Endothelial cell of umbilical vein (primary cell): Measurements from ENCODE around the gene SMIM38. TPM values are rescaled to one million over a fixed set of nuclear protein-coding genes. Genes with fewer than 3 reads are reported as not detected.

Experiments
- BruUV-seq: library from RNA; stranded (reverse); fragments of 400-500 nt; replicated peaks from 2 replicates; lab custom pipeline; 2021; lab: Mats Ljungman, UMichigan
- CTCF ChIA-PET: fragments of 300-600, 350-600 bp; sonication (Branson Sonifier 250); formaldehyde crosslinking; loops from one replicate; lab custom pipeline; 2021; ENCODE audit warnings: antibody characterized with exemption, inconsistent platforms; lab: Charles Lee
- POLR2A ChIA-PET: fragments of 300-600, 350-600 bp; sonication (Branson Sonifier 250); formaldehyde crosslinking; loops from one replicate; lab custom pipeline; 2021; ENCODE audit warnings: antibody characterized with exemption, inconsistent platforms; lab: Charles Lee
- DNase-seq: peaks from one replicate; pipeline ENCODE4 v3.0.0-alpha.2; 2011; ENCODE audit warnings: low read depth, low spot score
- FAIRE-seq: peaks from 2 replicates; lab custom pipeline; 2011; peaks lifted over from hg19 to GRCh38; lab: Jason Lieb, UNC
- H2AFZ ChIP-seq: 2 replicates; pipeline ENCODE4 v1.6.0; 2012; ENCODE audit warnings: low read depth, low read length, control low read depth, inconsistent platforms
- H3K27ac ChIP-seq: 2 replicates; pipeline ENCODE4 v1.5.1; 2011; ENCODE audit warnings: low read depth, mild to moderate bottlenecking, control low read depth, low read length, moderate library complexity; ENCODE audit not compliant: insufficient read depth
- H3K27me3 ChIP-seq, 2 experiments: 2 replicates each; pipeline versions ENCODE4 v1.6.0 to v1.6.1; 2011; ENCODE audit warnings: low read length in 2 of 2, mixed read lengths in 1 of 2; ENCODE audit not compliant: control insufficient read depth in 2 of 2, insufficient read depth in 2 of 2
- H3K36me3 ChIP-seq, 2 experiments: 2 replicates in 1 of 2; 3 replicates in 1 of 2; pipeline ENCODE4 v1.5.1; 2011; ENCODE audit warnings: low read length in 2 of 2, mild to moderate bottlenecking in 1 of 2, moderate library complexity in 1 of 2; ENCODE audit not compliant: control insufficient read depth in 2 of 2, insufficient read depth in 2 of 2; ENCODE audit errors: extremely low read depth in 1 of 2
- H3K4me1 ChIP-seq: 3 replicates; pipeline ENCODE4 v1.5.1; 2011; ENCODE audit warnings: mild to moderate bottlenecking, low read length; ENCODE audit not compliant: control insufficient read depth, insufficient read depth; ENCODE audit errors: extremely low read depth
- H3K4me2 ChIP-seq: 2 replicates; pipeline ENCODE4 v1.6.1; 2011; ENCODE audit warnings: low read length, control low read depth, mixed read lengths; ENCODE audit not compliant: insufficient read depth
- H3K4me3 ChIP-seq, 3 experiments: fragments of 200-600 bp in 1 of 3; sonication (generic), shearing (Covaris generic) in 1 of 3; replicated peaks in 1 of 3; 2 replicates each; pipeline ENCODE4 v1.5.1; 2011 to 2016; ENCODE audit warnings: control low read depth in 3 of 3, low read length in 3 of 3, mild to moderate bottlenecking in 2 of 3, inconsistent platforms in 1 of 3, low read depth in 1 of 3, moderate library complexity in 1 of 3; ENCODE audit not compliant: insufficient read depth in 1 of 3
- H3K79me2 ChIP-seq: 2 replicates; pipeline ENCODE4 v1.6.0; 2012; ENCODE audit warnings: low read length, inconsistent platforms; ENCODE audit not compliant: control insufficient read depth, insufficient read depth
- H3K9ac ChIP-seq: replicated peaks from 2 replicates; pipeline ENCODE3; 2011; ENCODE audit warnings: low read length, control low read depth; ENCODE audit not compliant: insufficient read depth; ENCODE audit errors: extremely low read depth
- H3K9me1 ChIP-seq: replicated peaks from 3 replicates; pipeline ENCODE4 v1.6.0; 2011; ENCODE audit warnings: mild to moderate bottlenecking, low read length; ENCODE audit not compliant: control insufficient read depth, insufficient read depth; ENCODE audit errors: extremely low read depth
- H3K9me3 ChIP-seq: replicated peaks from 2 replicates; pipeline ENCODE4 v1.5.1; 2012; ENCODE audit warnings: low read length, inconsistent platforms; ENCODE audit not compliant: control insufficient read depth, insufficient read depth
- H4K20me1 ChIP-seq: replicated peaks from 2 replicates; pipeline ENCODE3; 2011; ENCODE audit warnings: mild to moderate bottlenecking, low read length; ENCODE audit not compliant: control insufficient read depth, insufficient read depth; ENCODE audit errors: extremely low read depth
- EZH2 ChIP-seq: IDR thresholded peaks from 2 replicates; pipeline ENCODE4 v1.6.1; 2012; ENCODE audit warnings: borderline replicate concordance, low read depth, mild to moderate bottlenecking, moderate library complexity, low read length, inconsistent platforms; ENCODE audit not compliant: severe bottlenecking
- FOS ChIP-seq: IDR thresholded peaks from 2 replicates; pipeline ENCODE4 v1.6.1; 2011; ENCODE audit warnings: mild to moderate bottlenecking, low read length, moderate library complexity, borderline replicate concordance; ENCODE audit not compliant: insufficient read depth
- GATA2 ChIP-seq: IDR thresholded peaks from 2 replicates; pipeline ENCODE4 v1.7.0; 2011; ENCODE audit warnings: low read depth, mild to moderate bottlenecking, moderate library complexity, mixed read lengths, low read length; ENCODE audit not compliant: insufficient read length, insufficient read depth
- JUN ChIP-seq: IDR thresholded peaks from 2 replicates; pipeline ENCODE4 v1.6.1; 2011; ENCODE audit warnings: borderline replicate concordance, low read depth; ENCODE audit not compliant: insufficient read length, insufficient read depth
- MAX ChIP-seq: IDR thresholded peaks from 2 replicates; pipeline ENCODE4 v1.6.1; 2011; ENCODE audit not compliant: insufficient read depth, insufficient read length
- MYC ChIP-seq: IDR thresholded peaks from one replicate; pipeline ENCODE4 v1.6.1; 2011; ENCODE audit warnings: mild to moderate bottlenecking, low read depth, low read length
- POLR2A ChIP-seq: IDR thresholded peaks from 2 replicates; pipeline ENCODE4 v1.6.1; 2012; ENCODE audit warnings: low read depth, mild to moderate bottlenecking, control low read depth, low read length
- POLR2AphosphoS5 ChIP-seq: IDR thresholded peaks from 2 replicates; pipeline ENCODE4 v1.6.1; 2012; ENCODE audit warnings: low read depth, mild to moderate bottlenecking, control low read depth, low read length, moderate library complexity; ENCODE audit not compliant: insufficient read depth
- dilution Hi-C: fragments of 300-500 bp; cut with MboI; formaldehyde crosslinking; loops from one replicate; pipeline ENCODE4 v1.15.0; 2019; ENCODE audit warnings: low sequenced_read_pairs; ENCODE audit not compliant: extremely low pct_ligation_motif_present
- intact Hi-C: fragments of 100-400 bp; cut with micrococcal nuclease; formaldehyde crosslinking; loops from one replicate; pipeline ENCODE4 v1.10.0; 2022
- polyA plus RNA-seq, 4 experiments: library from polyadenylated mRNA; depleted of rRNA in 3 of 4; stranded (reverse) in 3 of 4; unstranded in 1 of 4; fragments of >200 nt; gene quantifications; 2 replicates each; pipeline versions ENCODE4 v1.2.1 to v1.2.3, GENCODE V29; 2011 to 2012; ENCODE audit warnings: missing spikeins in 1 of 4
- total RNA-seq: library from RNA; stranded (reverse); gene quantifications from 2 replicates; pipeline ENCODE4 v1.2.3, GENCODE V29; 2021
- TF ChIP-seq, protein P1 (sequence below), 2 donors: IDR thresholded peaks; 1 replicate in 1 of 2; 2 replicates in 1 of 2; pipeline ENCODE4 v1.5.1; 2011; ENCODE audit warnings: low read length in 2 of 2, mild to moderate bottlenecking in 2 of 2, moderate library complexity in 2 of 2, control low read depth in 1 of 2, inconsistent platforms in 1 of 2, low read depth in 1 of 2; ENCODE audit not compliant: insufficient read depth in 1 of 2; ENCODE audit errors: extremely low read depth in 1 of 2

SMIM38 gene
- total and polyA plus RNA-seq, 2 donors (not counting 3 experiments of a cell fraction or from before 2014, with no cell fraction given) = 0.03 TPM; not detected in 1

GRCh38 chr11:69137151-69137844 lies 18.4 kb upstream of the SMIM38 start:
- intact Hi-C loops = no loop called here
- ChIA-PET CTCF (interaction anchor here (1.2 kb wide), 1 partner anchor 9 kb away, joined by 3 read pairs; no protein-coding TSS in a partner anchor), POLR2A (no interaction called here)
- Histone ChIP-seq H3K9me1 (no peaks in the 10 kb centered on the region), H3K79me2 (no peaks in the 10 kb centered on the region), H3K9me3 (no peaks in the 10 kb centered on the region), H3K27me3 (peaks cover 1 to 3% of the 10 kb centered on the region in 2 experiments), H3K4me1 (no peaks in the 10 kb centered on the region), H3K4me2 (no peak overlapping the region), H3K4me3 (no peak overlapping the region), H4K20me1 (no peaks in the 10 kb centered on the region), H2AFZ (no peak overlapping the region), H3K9ac (no peak overlapping the region), H3K36me3 (no peaks in the 10 kb centered on the region), H3K27ac (no peak overlapping the region)
- DNase-seq = no peak
- TF ChIP-seq GATA2 (no peak), POLR2AphosphoS5 (no peak), FOS (no peak), POLR2A (no peak)
- dilution Hi-C loops = no loop called here
- BruUV-seq = no TSS peak
- FAIRE-seq = no peak

GRCh38 chr11:69138265-69138664 lies 17.5 kb upstream of the SMIM38 start:
- TF ChIP-seq, protein P1, sequence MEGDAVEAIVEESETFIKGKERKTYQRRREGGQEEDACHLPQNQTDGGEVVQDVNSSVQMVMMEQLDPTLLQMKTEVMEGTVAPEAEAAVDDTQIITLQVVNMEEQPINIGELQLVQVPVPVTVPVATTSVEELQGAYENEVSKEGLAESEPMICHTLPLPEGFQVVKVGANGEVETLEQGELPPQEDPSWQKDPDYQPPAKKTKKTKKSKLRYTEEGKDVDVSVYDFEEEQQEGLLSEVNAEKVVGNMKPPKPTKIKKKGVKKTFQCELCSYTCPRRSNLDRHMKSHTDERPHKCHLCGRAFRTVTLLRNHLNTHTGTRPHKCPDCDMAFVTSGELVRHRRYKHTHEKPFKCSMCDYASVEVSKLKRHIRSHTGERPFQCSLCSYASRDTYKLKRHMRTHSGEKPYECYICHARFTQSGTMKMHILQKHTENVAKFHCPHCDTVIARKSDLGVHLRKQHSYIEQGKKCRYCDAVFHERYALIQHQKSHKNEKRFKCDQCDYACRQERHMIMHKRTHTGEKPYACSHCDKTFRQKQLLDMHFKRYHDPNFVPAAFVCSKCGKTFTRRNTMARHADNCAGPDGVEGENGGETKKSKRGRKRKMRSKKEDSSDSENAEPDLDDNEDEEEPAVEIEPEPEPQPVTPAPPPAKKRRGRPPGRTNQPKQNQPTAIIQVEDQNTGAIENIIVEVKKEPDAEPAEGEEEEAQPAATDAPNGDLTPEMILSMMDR (IDR thresholded peaks at IDR 0.05; ENCODE audit: extremely low read depth in 1 of 2, insufficient read depth in 1 of 2, low read depth in 1 of 2, low read length in 2 of 2) = no peak
- TF ChIP-seq EZH2 (no peak), GATA2 (no peak), POLR2A (no peak), POLR2AphosphoS5 (no peak), JUN (no peak), FOS (no peak), MYC (no peak), MAX (no peak)
- peaks cover 1 to 7% of the 10 kb centered on the region in 2 experiments for H3K27me3 ChIP-seq
- H2AFZ ChIP-seq = no peak overlapping the region
- intact Hi-C loops (no loop called here), dilution Hi-C loops (no loop called here)
- ChIA-PET POLR2A (no interaction called here), CTCF (no interaction called here)
- no peak overlapping the region for H3K27ac ChIP-seq
- H3K9ac ChIP-seq = no peak overlapping the region
- no peaks in the 10 kb centered on the region for H4K20me1 ChIP-seq
- H3K4me2 ChIP-seq = no peak overlapping the region
- H3K36me3 ChIP-seq = no peaks in the 10 kb centered on the region
- DNase-seq (no peak), FAIRE-seq (no peak)
- no peaks in the 10 kb centered on the region for H3K9me3 ChIP-seq
- H3K9me1 ChIP-seq = no peaks in the 10 kb centered on the region
- no peaks in the 10 kb centered on the region for H3K79me2 ChIP-seq
- BruUV-seq = no TSS peak
- no peaks in the 10 kb centered on the region for H3K4me1 ChIP-seq
- no peak overlapping the region for H3K4me3 ChIP-seq
